Astrocyte (in vitro differentiated cells and primary cell): ENCODE results near the gene FCN1. TPM values are rescaled to one million over a fixed set of nuclear protein-coding genes. Genes with fewer than 3 reads are reported as not detected.

Source experiments
- DNase-seq: peaks from one replicate; pipeline ENCODE4 v3.0.0-alpha.2; 2010; ENCODE audit warnings: low read depth
- FAIRE-seq: peaks from 2 replicates; lab custom pipeline; 2011; peaks lifted over from hg19 to GRCh38; lab: Jason Lieb, UNC
- H2AFZ ChIP-seq: 2 replicates; pipeline ENCODE4 v1.6.0; 2012; ENCODE audit warnings: low read depth, low read length, inconsistent platforms
- H3K27ac ChIP-seq: 2 replicates; pipeline ENCODE4 v1.5.1; 2011; ENCODE audit warnings: low read depth, low read length, inconsistent platforms
- H3K27me3 ChIP-seq: 2 replicates; pipeline ENCODE4 v1.6.0; 2011; ENCODE audit warnings: low read length, inconsistent platforms; ENCODE audit not compliant: insufficient read depth
- H3K36me3 ChIP-seq: 2 replicates; pipeline ENCODE4 v1.5.1; 2011; ENCODE audit warnings: low read length, inconsistent platforms; ENCODE audit not compliant: insufficient read depth
- H3K4me1 ChIP-seq: 2 replicates; pipeline ENCODE4 v1.5.1; 2011; ENCODE audit warnings: low read length, inconsistent platforms; ENCODE audit not compliant: insufficient read depth
- H3K4me2 ChIP-seq: 2 replicates; pipeline ENCODE4 v1.6.0; 2012; ENCODE audit warnings: low read length, inconsistent platforms
- H3K4me3 ChIP-seq: 2 replicates; pipeline ENCODE4 v1.5.1; 2011; ENCODE audit warnings: low read depth, mild to moderate bottlenecking, low read length, inconsistent platforms; ENCODE audit not compliant: insufficient read depth
- H3K79me2 ChIP-seq: 2 replicates; pipeline ENCODE4 v1.6.0; 2012; ENCODE audit warnings: mild to moderate bottlenecking, low read length, inconsistent platforms; ENCODE audit not compliant: insufficient read depth
- H3K9ac ChIP-seq: 2 replicates; pipeline ENCODE4 v1.6.0; 2012; ENCODE audit warnings: mild to moderate bottlenecking, low read length, inconsistent platforms
- H3K9me3 ChIP-seq: 2 replicates; pipeline ENCODE4 v1.5.1; 2012; ENCODE audit warnings: low read depth, mild to moderate bottlenecking, low read length, inconsistent platforms; ENCODE audit not compliant: insufficient read depth
- H4K20me1 ChIP-seq: 2 replicates; pipeline ENCODE4 v1.6.0; 2012; ENCODE audit warnings: low read length, inconsistent platforms; ENCODE audit not compliant: insufficient read depth
- H3K27ac Mint-ChIP-seq: one replicate; pipeline ENCODE4 v1.8.0; 2021; ENCODE audit warnings: mild to moderate bottlenecking, mixed read lengths; ENCODE audit not compliant: unreplicated experiment
- H3K27me3 Mint-ChIP-seq: one replicate; pipeline ENCODE4 v1.8.0; 2021; ENCODE audit warnings: low read depth, mixed read lengths; ENCODE audit not compliant: unreplicated experiment
- H3K36me3 Mint-ChIP-seq: one replicate; pipeline ENCODE4 v1.8.0; 2021; ENCODE audit warnings: low read depth, mixed read lengths; ENCODE audit not compliant: unreplicated experiment
- H3K4me1 Mint-ChIP-seq: one replicate; pipeline ENCODE4 v1.8.0; 2021; ENCODE audit warnings: low read depth, mixed read lengths; ENCODE audit not compliant: unreplicated experiment
- H3K4me3 Mint-ChIP-seq: one replicate; pipeline ENCODE4 v1.8.0; 2021; ENCODE audit warnings: mild to moderate bottlenecking, moderate library complexity, mixed read lengths; ENCODE audit not compliant: unreplicated experiment
- H3K9me3 Mint-ChIP-seq: one replicate; pipeline ENCODE4 v1.8.0; 2021; ENCODE audit warnings: mild to moderate bottlenecking, mixed read lengths; ENCODE audit not compliant: unreplicated experiment
- CTCF ChIP-seq: IDR thresholded peaks from 2 replicates; pipeline ENCODE4 v1.5.1; 2011; ENCODE audit warnings: low read depth, mild to moderate bottlenecking, inconsistent platforms, low read length, moderate library complexity; ENCODE audit not compliant: insufficient read depth
- EZH2 ChIP-seq: IDR thresholded peaks from 2 replicates; pipeline ENCODE4 v1.6.1; 2012; ENCODE audit warnings: mild to moderate bottlenecking, low read length, inconsistent platforms; ENCODE audit not compliant: insufficient read depth
- total RNA-seq: library from RNA; stranded (reverse); gene quantifications from 2 replicates; pipeline ENCODE4 v1.2.1, GENCODE V29; 2021

The FCN1 gene
- total RNA-seq, 1 donor from 2014 or later = not detected

- no peak overlapping the region for H3K4me2 ChIP-seq
- H3K36me3 Mint-ChIP-seq = no peaks in the 10 kb centered on the region
- peaks cover 1% of the 10 kb centered on the region for H3K9me3 Mint-ChIP-seq
- H3K27me3 ChIP-seq = peaks cover 6% of the 10 kb centered on the region
- H3K27me3 Mint-ChIP-seq = peaks cover 41% of the 10 kb centered on the region
- no peak overlapping the region for H3K4me3 Mint-ChIP-seq
- H3K9me3 ChIP-seq = no peaks in the 10 kb centered on the region
- no peak overlapping the region for H3K4me3 ChIP-seq
- no peaks in the 10 kb centered on the region for H4K20me1 ChIP-seq
- H3K9ac ChIP-seq = no peak overlapping the region
- H3K27ac Mint-ChIP-seq = no peak overlapping the region
- H2AFZ ChIP-seq = no peak overlapping the region
- H3K36me3 ChIP-seq = no peaks in the 10 kb centered on the region
- DNase-seq (no peak), FAIRE-seq (no peak)
- no peaks in the 10 kb centered on the region for H3K79me2 ChIP-seq
- H3K4me1 Mint-ChIP-seq = no peaks in the 10 kb centered on the region
- H3K4me1 ChIP-seq = no peaks in the 10 kb centered on the region
- no peak for TF ChIP-seq EZH2
- no peak for TF ChIP-seq CTCF
- no peak overlapping the region for H3K27ac ChIP-seq
Measured at GRCh38 chr9:134882204-134882785, 35.4 kb downstream of the FCN1 start.

GRCh38 chr9:134881313-134881670 lies 36.4 kb downstream of the FCN1 start:
- Histone ChIP-seq H3K4me2 (no peak overlapping the region), H3K36me3 (no peaks in the 10 kb centered on the region), H3K9me3 (no peaks in the 10 kb centered on the region), H4K20me1 (no peaks in the 10 kb centered on the region), H3K9ac (no peak overlapping the region), H3K4me1 (no peaks in the 10 kb centered on the region), H3K4me3 (no peak overlapping the region), H3K79me2 (no peaks in the 10 kb centered on the region), H2AFZ (no peak overlapping the region), H3K27ac (no peak overlapping the region), H3K27me3 (peaks cover 7% of the 10 kb centered on the region)
- FAIRE-seq (no peak), DNase-seq (no peak)
- Mint-ChIP-seq H3K27ac (no peak overlapping the region), H3K9me3 (no peaks in the 10 kb centered on the region), H3K36me3 (no peaks in the 10 kb centered on the region), H3K4me1 (no peaks in the 10 kb centered on the region), H3K27me3 (peaks cover 34% of the 10 kb centered on the region), H3K4me3 (no peak overlapping the region)
- TF ChIP-seq EZH2 = no peak

- no peak within 1 kb of the TSS for H3K4me2 ChIP-seq
- Mint-ChIP-seq H3K27ac (no peak within 1 kb of the TSS), H3K36me3 (no peaks in the 10 kb centered on the region), H3K4me1 (no peaks in the 10 kb centered on the region), H3K9me3 (no peaks in the 10 kb centered on the region), H3K27me3 (peaks cover 35% of the 10 kb centered on the region), H3K4me3 (no peak within 1 kb of the TSS)
- H3K36me3 ChIP-seq = no peaks in the 10 kb centered on the region
- FAIRE-seq = no peak
- H2AFZ ChIP-seq = no peak within 1 kb of the TSS
- peaks cover 7% of the 10 kb centered on the region for H3K27me3 ChIP-seq
- no peak within 1 kb of the TSS for H3K4me3 ChIP-seq
- DNase-seq = no peak
- TF ChIP-seq EZH2 (no peak), CTCF (no peak)
- H3K9ac ChIP-seq = no peak within 1 kb of the TSS
- H3K4me1 ChIP-seq = no peaks in the 10 kb centered on the region
- no peaks in the 10 kb centered on the region for H3K79me2 ChIP-seq
- H3K27ac ChIP-seq = no peak within 1 kb of the TSS
- H4K20me1 ChIP-seq = no peaks in the 10 kb centered on the region
- H3K9me3 ChIP-seq = no peaks in the 10 kb centered on the region
Measured at GRCh38 chr9:134880484-134881312, 37.0 kb downstream of the FCN1 start, which contains the start of gene FCN2. TSS of gene FCN2 (plus strand) at chr9:134880810. CDS start at chr9:134880822, 12 bp downstream.
